HG03095 (cell line): Measurements from ENCODE around the gene ASTN2.

ENCODE experiments used
- ATAC-seq: cut with Tn5 transposase; IDR thresholded peaks from one replicate; pipeline ENCODE4 v1.9.1; 2021; ENCODE audit warnings: moderate library complexity; ENCODE audit not compliant: unreplicated experiment

Gene ASTN2

DNA sequence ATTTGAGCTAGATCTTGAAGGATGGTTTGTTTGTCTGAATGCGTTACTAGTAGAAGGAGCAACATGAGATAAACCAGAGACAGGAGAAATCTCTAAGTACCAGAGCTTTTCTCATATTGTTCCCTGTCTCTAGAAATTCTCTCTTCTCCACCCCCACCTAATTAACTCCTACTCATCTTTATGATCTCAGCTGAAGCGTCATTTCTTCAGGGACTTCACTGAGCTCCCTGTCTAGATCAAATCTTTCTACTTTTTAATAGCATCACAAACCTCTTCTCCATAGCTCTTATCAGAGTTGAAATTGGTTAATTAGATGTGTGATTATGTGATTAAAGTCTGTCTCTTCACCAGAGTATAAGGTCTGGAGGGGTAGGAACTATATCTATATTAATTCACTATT, 1035.0 kb downstream of the ASTN2 start:
- no peak for ATAC-seq

GRCh38 chr9:116378873-116379272, 1036.0 kb downstream of the ASTN2 start:
- ATAC-seq = no peak

GRCh38 chr9:116377179-116377798, 1037.6 kb downstream of the ASTN2 start:
- ATAC-seq = no peak
